ENCODE data around the gene BGLAP.

DNA sequence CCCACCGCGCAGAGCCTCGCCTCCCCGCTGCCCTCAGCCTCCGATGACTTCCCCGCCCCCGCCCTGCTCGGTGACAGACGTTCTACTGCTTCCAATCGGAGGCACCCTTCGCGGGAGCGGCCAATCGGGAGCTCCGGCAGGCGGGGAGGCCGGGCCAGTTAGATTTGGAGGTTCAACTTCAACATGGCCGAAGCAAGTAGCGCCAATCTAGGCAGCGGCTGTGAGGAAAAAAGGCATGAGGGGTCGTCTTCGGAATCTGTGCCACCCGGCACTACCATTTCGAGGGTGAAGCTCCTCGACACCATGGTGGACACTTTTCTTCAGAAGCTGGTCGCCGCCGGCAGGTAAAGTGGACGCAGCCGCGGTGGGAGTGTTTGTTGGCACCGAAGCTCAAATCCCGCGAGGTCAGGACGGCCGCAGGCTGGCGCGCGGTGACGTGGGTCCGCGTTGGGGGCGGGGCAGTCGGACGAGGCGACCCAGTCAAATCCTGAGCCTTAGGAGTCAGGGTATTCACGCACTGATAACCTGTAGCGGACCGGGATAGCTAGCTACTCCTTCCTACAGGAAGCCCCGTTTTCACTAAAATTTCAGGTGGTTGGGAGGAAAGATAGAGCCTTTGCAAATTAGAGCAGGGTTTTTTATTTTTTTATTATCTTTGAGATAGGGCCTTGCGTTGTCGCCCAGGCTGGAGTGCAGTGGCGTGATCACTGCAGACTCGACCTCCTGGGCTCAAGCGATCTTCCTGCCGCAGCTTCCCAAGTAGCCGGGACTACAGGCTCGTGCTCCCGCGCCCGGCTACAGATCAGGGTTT is 28.9 kb upstream of the BGLAP start, which contains the start of gene PMF1:
- TF ChIP-seq POLR2AphosphoS5 (IDR thresholded peaks at IDR 0.05; ENCODE audit: low read depth, low read length) = peak; percentile 91
- TF ChIP-seq TAF1 (IDR thresholded peaks at IDR 0.05; ENCODE audit: borderline replicate concordance, insufficient read depth, low read length) = peak; percentile 73
- TF ChIP-seq, protein P1, sequence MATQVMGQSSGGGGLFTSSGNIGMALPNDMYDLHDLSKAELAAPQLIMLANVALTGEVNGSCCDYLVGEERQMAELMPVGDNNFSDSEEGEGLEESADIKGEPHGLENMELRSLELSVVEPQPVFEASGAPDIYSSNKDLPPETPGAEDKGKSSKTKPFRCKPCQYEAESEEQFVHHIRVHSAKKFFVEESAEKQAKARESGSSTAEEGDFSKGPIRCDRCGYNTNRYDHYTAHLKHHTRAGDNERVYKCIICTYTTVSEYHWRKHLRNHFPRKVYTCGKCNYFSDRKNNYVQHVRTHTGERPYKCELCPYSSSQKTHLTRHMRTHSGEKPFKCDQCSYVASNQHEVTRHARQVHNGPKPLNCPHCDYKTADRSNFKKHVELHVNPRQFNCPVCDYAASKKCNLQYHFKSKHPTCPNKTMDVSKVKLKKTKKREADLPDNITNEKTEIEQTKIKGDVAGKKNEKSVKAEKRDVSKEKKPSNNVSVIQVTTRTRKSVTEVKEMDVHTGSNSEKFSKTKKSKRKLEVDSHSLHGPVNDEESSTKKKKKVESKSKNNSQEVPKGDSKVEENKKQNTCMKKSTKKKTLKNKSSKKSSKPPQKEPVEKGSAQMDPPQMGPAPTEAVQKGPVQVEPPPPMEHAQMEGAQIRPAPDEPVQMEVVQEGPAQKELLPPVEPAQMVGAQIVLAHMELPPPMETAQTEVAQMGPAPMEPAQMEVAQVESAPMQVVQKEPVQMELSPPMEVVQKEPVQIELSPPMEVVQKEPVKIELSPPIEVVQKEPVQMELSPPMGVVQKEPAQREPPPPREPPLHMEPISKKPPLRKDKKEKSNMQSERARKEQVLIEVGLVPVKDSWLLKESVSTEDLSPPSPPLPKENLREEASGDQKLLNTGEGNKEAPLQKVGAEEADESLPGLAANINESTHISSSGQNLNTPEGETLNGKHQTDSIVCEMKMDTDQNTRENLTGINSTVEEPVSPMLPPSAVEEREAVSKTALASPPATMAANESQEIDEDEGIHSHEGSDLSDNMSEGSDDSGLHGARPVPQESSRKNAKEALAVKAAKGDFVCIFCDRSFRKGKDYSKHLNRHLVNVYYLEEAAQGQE (IDR thresholded peaks at IDR 0.05; ENCODE audit: insufficient read depth in 1 of 2, low read depth in 2 of 2, low read length in 2 of 2) = peak in 1 of 2 experiments; percentile 64; a peak in 2 of 4 replicates
- TF ChIP-seq SIN3A (IDR thresholded peaks at IDR 0.05; ENCODE audit: borderline replicate concordance, insufficient read depth, low read length) = peak; percentile 42; the same call in 1 of the 2 replicates
